Panc1 (cell line): ENCODE measurements around the gene MTAP. TPM values are rescaled to one million over a fixed set of nuclear protein-coding genes. Genes with fewer than 3 reads are reported as not detected.

Source experiments
- ATAC-seq: fragments of 200-7000 bp; cut with Tn5 transposase; 2 replicates; pipeline ENCODE4 v1.9.1; 2020; ENCODE audit warnings: mild to moderate bottlenecking, moderate library complexity
- BruUV-seq: library from RNA; stranded (reverse); fragments of 400-500 nt; replicated peaks from 2 replicates; lab custom pipeline; 2021; lab: Mats Ljungman, UMichigan
- CTCF ChIA-PET: fragments of 300-600 bp; sonication (Branson Sonifier 250); formaldehyde crosslinking; loops from one replicate; lab custom pipeline; 2022; ENCODE audit warnings: antibody characterized with exemption; lab: Charles Lee
- POLR2A ChIA-PET: fragments of 300-600 bp; sonication (Branson Sonifier 250); formaldehyde crosslinking; loops from one replicate; lab custom pipeline; 2022; ENCODE audit warnings: antibody characterized with exemption; lab: Charles Lee
- DNase-seq: peaks from one replicate; pipeline ENCODE4 v3.0.0-alpha.2; 2010; ENCODE audit warnings: low read depth, low spot score
- H3K27ac ChIP-seq: 2 replicates; pipeline ENCODE4 v1.5.1; 2011; ENCODE audit warnings: mild to moderate bottlenecking, low read length, inconsistent platforms
- H3K27me3 ChIP-seq: fragments of 200-500 bp; sonication (Bioruptor generic); 2 replicates; pipeline ENCODE4 v1.6.0; 2014; ENCODE audit warnings: low read length, inconsistent platforms; ENCODE audit not compliant: control insufficient read depth, insufficient read depth
- H3K36me3 ChIP-seq: fragments of 200-500 bp; sonication (Bioruptor generic); 2 replicates; pipeline ENCODE4 v1.5.1; 2014; ENCODE audit warnings: inconsistent platforms, mild to moderate bottlenecking, low read length, moderate library complexity; ENCODE audit not compliant: control insufficient read depth, insufficient read depth
- H3K4me1 ChIP-seq: 2 replicates; pipeline ENCODE4 v1.5.1; 2011; ENCODE audit warnings: inconsistent platforms, mild to moderate bottlenecking, low read length, moderate library complexity; ENCODE audit not compliant: control insufficient read depth, insufficient read depth
- H3K4me3 ChIP-seq, 2 experiments: 2 replicates each; pipeline ENCODE4 v1.5.1; 2011 to 2012; ENCODE audit warnings: low read depth in 2 of 2, low read length in 2 of 2, mild to moderate bottlenecking in 2 of 2, inconsistent platforms in 1 of 2, moderate library complexity in 1 of 2
- H3K9me3 ChIP-seq: fragments of 200-500 bp; sonication (Bioruptor generic); 2 replicates; pipeline ENCODE4 v1.5.1; 2014; ENCODE audit warnings: low read depth, mild to moderate bottlenecking, inconsistent platforms, low read length, moderate library complexity; ENCODE audit not compliant: control insufficient read depth, insufficient read depth
- CTCF ChIP-seq: fragments of 450-650 bp; IDR thresholded peaks from 2 replicates; pipeline ENCODE4 v1.5.1; 2017; ENCODE audit warnings: mild to moderate bottlenecking
- POLR2AphosphoS5 ChIP-seq: IDR thresholded peaks from 2 replicates; pipeline ENCODE4 v1.6.1; 2012; ENCODE audit warnings: mild to moderate bottlenecking, low read depth, low read length, moderate library complexity
- REST ChIP-seq, 2 experiments: IDR thresholded peaks; 2 replicates each; pipeline ENCODE4 v1.6.1; 2011 to 2012; ENCODE audit warnings: low read depth in 2 of 2, control low read depth in 1 of 2, low read length in 1 of 2, mild to moderate bottlenecking in 1 of 2, moderate library complexity in 1 of 2; ENCODE audit not compliant: insufficient read depth in 1 of 2
- SIN3A ChIP-seq: IDR thresholded peaks from 2 replicates; pipeline ENCODE4 v1.6.1; 2012; ENCODE audit warnings: low read depth, mild to moderate bottlenecking, low read length, moderate library complexity, borderline replicate concordance; ENCODE audit not compliant: insufficient read depth
- TCF7L2 ChIP-seq: IDR thresholded peaks from 2 replicates; pipeline ENCODE4 v1.6.1; 2011; ENCODE audit warnings: mild to moderate bottlenecking, low read depth, low read length, inconsistent platforms
- in situ Hi-C: cut with HindIII; loops from 2 replicates; pipeline ENCODE4 v1.10.0; 2016; ENCODE audit warnings: low sequenced_read_pairs, low pct_unique_long_range_greater_than_20kb
- intact Hi-C: fragments of 100-400 bp; cut with micrococcal nuclease; formaldehyde crosslinking; loops from one replicate; pipeline ENCODE4 v1.10.0; 2022; ENCODE audit not compliant: unreplicated experiment
- total RNA-seq: library from RNA; stranded (reverse); gene quantifications from one replicate; pipeline ENCODE4 v1.2.1, GENCODE V29; 2021; ENCODE audit not compliant: unreplicated experiment

The MTAP gene
- total RNA-seq, 1 experiment from 2014 or later = 9.6 TPM

GRCh38 chr9:21782205-21782604 is 20.2 kb upstream of the MTAP start:
- no TSS peak for BruUV-seq
- in situ Hi-C loops (no loop called here), intact Hi-C loops (loop anchor here (10.0 kb wide), 2 partner anchors 97 to 467 kb away; no protein-coding TSS in a partner anchor)
- ATAC-seq = peak; percentile 68
- ChIA-PET POLR2A (no interaction called here), CTCF (no interaction called here)
- no peak for DNase-seq
- Histone ChIP-seq H3K9me3 (no peaks in the 10 kb centered on the region), H3K4me1 (peaks cover 12% of the 10 kb centered on the region), H3K27me3 (no peaks in the 10 kb centered on the region), H3K36me3 (no peaks in the 10 kb centered on the region), H3K27ac (peak overlapping the region; percentile 71), H3K4me3 (peak overlapping the region in 1 of 2 experiments; percentile 12; a peak in 2 of 4 replicates)
- TF ChIP-seq CTCF = no peak
- no peak for TF ChIP-seq REST (IDR thresholded peaks at IDR 0.05; ENCODE audit: insufficient read depth in 1 of 2, low read depth in 2 of 2, low read length in 1 of 2)
- no peak for TF ChIP-seq POLR2AphosphoS5
- TF ChIP-seq SIN3A = no peak
- no peak for TF ChIP-seq TCF7L2

DNA sequence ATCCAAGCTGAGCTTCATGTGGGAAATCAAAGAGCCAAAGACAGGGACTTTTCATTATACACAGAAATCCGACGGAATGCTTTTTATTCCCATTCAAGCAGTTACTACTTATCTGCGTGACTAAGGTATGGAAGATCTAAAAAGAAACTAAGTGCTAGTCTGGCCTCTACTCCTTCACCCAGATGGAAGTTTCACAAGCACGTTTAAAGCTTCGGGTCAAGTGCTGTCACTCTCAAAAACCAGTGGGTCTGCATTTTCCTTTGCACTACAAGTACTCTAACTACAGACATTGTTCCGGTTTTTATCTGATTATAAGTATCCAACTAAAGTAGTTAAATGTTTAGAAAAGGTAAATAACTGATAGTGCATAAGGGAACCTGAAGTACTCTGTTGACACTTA is 13.7 kb upstream of the MTAP start:
- DNase-seq = no peak
- intact Hi-C loops (loop anchor here (1.0 to 10.0 kb wide), 5 partner anchors 76 to 474 kb away; no protein-coding TSS in a partner anchor), in situ Hi-C loops (no loop called here)
- BruUV-seq = no TSS peak
- Histone ChIP-seq H3K9me3 (no peaks in the 10 kb centered on the region), H3K4me1 (peaks cover 11% of the 10 kb centered on the region), H3K27me3 (no peaks in the 10 kb centered on the region), H3K4me3 (0 out of 4 replicates have a peak overlapping the region, but pooled peaks of 1 of the 2 experiments have one; percentile 9), H3K36me3 (no peaks in the 10 kb centered on the region), H3K27ac (peak overlapping the region; percentile 86)
- ChIA-PET CTCF (interaction anchor here (0.7 to 1.6 kb wide), 4 partner anchors 80 to 213 kb away, joined by 3 to 5 read pairs (median 3); no protein-coding TSS in a partner anchor), POLR2A (interaction anchor here (0.6 to 0.7 kb wide), 2 partner anchors 13 to 176 kb away, joined by 4 to 8 read pairs; no protein-coding TSS in a partner anchor)
- ATAC-seq = 0 out of 2 replicates have a peak, but pooled peaks have one; percentile 15
- TF ChIP-seq TCF7L2 (no peak), SIN3A (no peak), CTCF (no peak), REST (IDR thresholded peaks at IDR 0.05; ENCODE audit: insufficient read depth in 1 of 2, low read depth in 2 of 2, low read length in 1 of 2) (no peak), POLR2AphosphoS5 (no peak)
